ENCODE measurements around the gene MARCHF3. TPM values are rescaled to one million over a fixed set of nuclear protein-coding genes. Genes with fewer than 3 reads are reported as not detected.

MARCHF3 gene
- total RNA-seq, 1 experiment from 2014 or later, result 0.61 TPM

GRCh38 chr5:126941403-126941802, 89.0 kb downstream of the MARCHF3 start:
- ChIA-PET CTCF (no interaction called here), POLR2A (no interaction called here)
- H3K36me3 ChIP-seq (ENCODE audit: control insufficient read depth, insufficient read depth, low read length), result no peaks in the 10 kb centered on the region
- Mint-ChIP-seq H3K27ac (ENCODE audit: unreplicated experiment) (no peak overlapping the region), H3K9me3 (ENCODE audit: unreplicated experiment) (no peaks in the 10 kb centered on the region), H3K27me3 (ENCODE audit: insufficient read depth, unreplicated experiment) (peaks cover 14% of the 10 kb centered on the region), H3K36me3 (ENCODE audit: insufficient read depth, unreplicated experiment) (no peaks in the 10 kb centered on the region), H3K4me3 (ENCODE audit: unreplicated experiment) (no peak overlapping the region), H3K4me1 (ENCODE audit: low read depth, unreplicated experiment) (no peaks in the 10 kb centered on the region)
- no peak overlapping the region for H3K4me3 ChIP-seq (ENCODE audit: low read depth, low read length)
- DNase-seq, result no peak
- no peak for TF ChIP-seq CTCF (IDR thresholded peaks at IDR 0.05; ENCODE audit: insufficient read depth in 1 of 2, low read depth in 1 of 2, low read length in 1 of 2, severe bottlenecking in 1 of 2, unreplicated experiment in 1 of 2)
- BruUV-seq (replicated peaks), result no TSS peak
- no peaks in the 10 kb centered on the region; the same call in 1 of the 2 replicates for H3K27me3 ChIP-seq (replicated peaks; ENCODE audit: control insufficient read depth, insufficient read depth, low read length)
- no peaks in the 10 kb centered on the region for H3K4me1 ChIP-seq
- intact Hi-C loops (cut with micrococcal nuclease; ENCODE audit: unreplicated experiment), result no loop called here
- H3K9me3 ChIP-seq, result no peaks in the 10 kb centered on the region

DNA sequence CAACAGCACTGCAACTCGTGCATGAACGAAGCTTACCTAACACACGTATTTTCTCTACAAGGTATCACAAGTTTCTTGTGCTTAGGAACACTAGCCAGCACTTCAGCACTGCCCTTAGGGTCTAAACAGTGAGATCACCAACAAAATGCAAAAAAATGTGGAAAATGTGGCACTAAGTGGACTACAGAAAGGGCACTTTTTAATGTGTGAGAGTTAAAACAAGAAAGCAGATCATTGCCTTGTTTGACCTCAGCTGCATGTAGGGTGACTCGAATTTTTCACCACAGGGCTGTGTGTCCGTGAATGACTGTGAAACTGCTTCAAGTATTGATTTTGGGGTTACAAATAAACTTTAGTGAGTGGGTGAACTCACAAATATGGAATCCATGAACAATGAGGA, 90.5 kb downstream of the MARCHF3 start:
- no peak overlapping the region for H3K4me3 Mint-ChIP-seq (ENCODE audit: unreplicated experiment)
- peaks cover 7% of the 10 kb centered on the region for H3K27me3 Mint-ChIP-seq (ENCODE audit: insufficient read depth, unreplicated experiment)
- DNase-seq, result no peak
- no peaks in the 10 kb centered on the region for H3K4me1 ChIP-seq
- ChIA-PET POLR2A (no interaction called here), CTCF (no interaction called here)
- no peaks in the 10 kb centered on the region for H3K4me1 Mint-ChIP-seq (ENCODE audit: low read depth, unreplicated experiment)
- no peaks in the 10 kb centered on the region for H3K36me3 Mint-ChIP-seq (ENCODE audit: insufficient read depth, unreplicated experiment)
- H3K9me3 ChIP-seq, result no peaks in the 10 kb centered on the region
- BruUV-seq (replicated peaks), result no TSS peak
- H3K9me3 Mint-ChIP-seq (ENCODE audit: unreplicated experiment), result no peaks in the 10 kb centered on the region
- H3K27ac Mint-ChIP-seq (ENCODE audit: unreplicated experiment), result no peak overlapping the region
- no peaks in the 10 kb centered on the region; the same call in 1 of the 2 replicates for H3K27me3 ChIP-seq (replicated peaks; ENCODE audit: control insufficient read depth, insufficient read depth, low read length)
- intact Hi-C loops (cut with micrococcal nuclease; ENCODE audit: unreplicated experiment), result no loop called here
- no peaks in the 10 kb centered on the region for H3K36me3 ChIP-seq (ENCODE audit: control insufficient read depth, insufficient read depth, low read length)
- TF ChIP-seq CTCF (IDR thresholded peaks at IDR 0.05; ENCODE audit: insufficient read depth in 1 of 2, low read depth in 1 of 2, low read length in 1 of 2, severe bottlenecking in 1 of 2, unreplicated experiment in 1 of 2), result no peak
- no peak overlapping the region for H3K4me3 ChIP-seq (ENCODE audit: low read depth, low read length)

GRCh38 chr5:126938466-126938865, 91.9 kb downstream of the MARCHF3 start:
- Mint-ChIP-seq H3K27ac (ENCODE audit: unreplicated experiment) (no peak overlapping the region), H3K4me1 (ENCODE audit: low read depth, unreplicated experiment) (no peaks in the 10 kb centered on the region), H3K4me3 (ENCODE audit: unreplicated experiment) (no peak overlapping the region), H3K9me3 (ENCODE audit: unreplicated experiment) (no peaks in the 10 kb centered on the region), H3K36me3 (ENCODE audit: insufficient read depth, unreplicated experiment) (no peaks in the 10 kb centered on the region), H3K27me3 (ENCODE audit: insufficient read depth, unreplicated experiment) (peaks cover 7% of the 10 kb centered on the region)
- TF ChIP-seq CTCF (IDR thresholded peaks at IDR 0.05; ENCODE audit: insufficient read depth in 1 of 2, low read depth in 1 of 2, low read length in 1 of 2, severe bottlenecking in 1 of 2, unreplicated experiment in 1 of 2), result no peak
- intact Hi-C loops (cut with micrococcal nuclease; ENCODE audit: unreplicated experiment), result no loop called here
- Histone ChIP-seq H3K27me3 (replicated peaks; ENCODE audit: control insufficient read depth, insufficient read depth, low read length) (no peaks in the 10 kb centered on the region; the same call in 1 of the 2 replicates), H3K4me1 (no peaks in the 10 kb centered on the region), H3K4me3 (ENCODE audit: low read depth, low read length) (no peak overlapping the region), H3K36me3 (ENCODE audit: control insufficient read depth, insufficient read depth, low read length) (no peaks in the 10 kb centered on the region), H3K9me3 (no peaks in the 10 kb centered on the region)
- ChIA-PET CTCF (no interaction called here), POLR2A (no interaction called here)
- no peak for DNase-seq
- BruUV-seq (replicated peaks), result no TSS peak
